ENCODE data around the gene PYGB.

Gene PYGB

DNA sequence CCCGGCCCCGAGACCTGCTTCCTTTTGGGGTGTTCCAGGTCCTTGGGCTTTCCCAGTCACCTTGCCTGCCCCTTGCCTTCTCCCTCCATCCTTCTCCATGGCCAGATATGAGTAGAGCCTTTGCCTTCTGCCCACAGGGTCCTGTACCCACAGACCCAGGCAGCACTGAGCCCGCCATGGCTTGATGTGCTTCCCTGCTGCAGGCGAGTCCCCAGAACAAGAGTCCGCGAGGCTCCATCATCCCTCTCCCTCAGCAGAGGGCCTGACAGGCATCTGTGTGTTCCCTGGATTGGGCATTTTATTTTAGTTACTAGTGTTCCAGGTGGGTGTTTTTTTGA lies 21.9 kb downstream of the PYGB start:
- Histone ChIP-seq H3K9ac (no peak overlapping the region), H3K27ac (no peak overlapping the region), H3K9me3 (replicated peaks in 1 of 11) (peaks cover 0 to 12% (median 4%) of the 10 kb centered on the region in 11 experiments; a peak in 6 of 22 replicates), H3K4me2 (no peak overlapping the region), H3K27me3 (no peaks in the 10 kb centered on the region), H3K4me1 (peaks cover 0 to 9% (median 5%) of the 10 kb centered on the region in 10 experiments; a peak in 12 of 20 replicates), H3K36me3 (peaks cover 60 to 79% (median 72%) of the 10 kb centered on the region in 11 experiments), H3K4me3 (no peak overlapping the region), H4K20me1 (peaks cover 4 to 57% (median 17%) of the 10 kb centered on the region in 11 experiments; a peak in 18 of 22 replicates)
- no peak for TF ChIP-seq Cebpa-rat (IDR thresholded peaks at IDR 0.05)

- Histone ChIP-seq H3K4me2 (no peak overlapping the region), H3K4me3 (no peak overlapping the region), H3K4me1 (peaks cover 0 to 9% (median 5%) of the 10 kb centered on the region in 10 experiments; a peak in 12 of 20 replicates), H3K27me3 (no peaks in the 10 kb centered on the region), H3K27ac (no peak overlapping the region), H4K20me1 (peaks cover 4 to 67% (median 27%) of the 10 kb centered on the region in 11 experiments; a peak in 18 of 22 replicates), H3K36me3 (peaks cover 69 to 84% (median 78%) of the 10 kb centered on the region in 11 experiments), H3K9me3 (replicated peaks in 1 of 11) (0 out of 22 replicates have a peak, but pooled peaks cover 0 to 1% (median 0%) of the 10 kb centered on the region in 11 experiments), H3K9ac (no peak overlapping the region)
- TF ChIP-seq Cebpa-rat (IDR thresholded peaks at IDR 0.05): no peak
Observed at GRCh38 chr20:25270829-25271251, 23.0 kb downstream of the PYGB start.

- peaks cover 4 to 75% (median 33%) of the 10 kb centered on the region in 11 experiments; a peak in 18 of 22 replicates for H4K20me1 ChIP-seq
- H3K27me3 ChIP-seq: no peaks in the 10 kb centered on the region
- peaks cover 0 to 7% (median 5%) of the 10 kb centered on the region in 10 experiments; a peak in 12 of 20 replicates for H3K4me1 ChIP-seq
- H3K9ac ChIP-seq: no peak overlapping the region; a peak in 1 of 22 replicates
- peaks cover 75 to 92% (median 81%) of the 10 kb centered on the region in 11 experiments for H3K36me3 ChIP-seq
- no peak overlapping the region for H3K4me2 ChIP-seq
- H3K9me3 ChIP-seq (replicated peaks in 1 of 11): no peaks in the 10 kb centered on the region
- H3K27ac ChIP-seq: no peak overlapping the region
- no peak overlapping the region for H3K4me3 ChIP-seq
- TF ChIP-seq Cebpa-rat (IDR thresholded peaks at IDR 0.05): no peak
Observed at GRCh38 chr20:25271486-25272222, 23.8 kb downstream of the PYGB start.

- H3K27ac ChIP-seq: no peak overlapping the region
- peaks cover 3 to 82% (median 41%) of the 10 kb centered on the region in 11 experiments; a peak in 19 of 22 replicates for H4K20me1 ChIP-seq
- no peaks in the 10 kb centered on the region for H3K9me3 ChIP-seq (replicated peaks in 1 of 11)
- H3K4me2 ChIP-seq: no peak overlapping the region
- H3K36me3 ChIP-seq: peaks cover 82 to 93% (median 88%) of the 10 kb centered on the region in 11 experiments
- H3K4me3 ChIP-seq: no peak overlapping the region
- H3K27me3 ChIP-seq: no peaks in the 10 kb centered on the region
- H3K9ac ChIP-seq: no peak overlapping the region
- TF ChIP-seq Cebpa-rat (IDR thresholded peaks at IDR 0.05): no peak
- H3K4me1 ChIP-seq: peaks cover 0 to 4% (median 3%) of the 10 kb centered on the region in 10 experiments; a peak in 11 of 20 replicates
Observed at GRCh38 chr20:25272223-25273000, 24.5 kb downstream of the PYGB start.

DNA sequence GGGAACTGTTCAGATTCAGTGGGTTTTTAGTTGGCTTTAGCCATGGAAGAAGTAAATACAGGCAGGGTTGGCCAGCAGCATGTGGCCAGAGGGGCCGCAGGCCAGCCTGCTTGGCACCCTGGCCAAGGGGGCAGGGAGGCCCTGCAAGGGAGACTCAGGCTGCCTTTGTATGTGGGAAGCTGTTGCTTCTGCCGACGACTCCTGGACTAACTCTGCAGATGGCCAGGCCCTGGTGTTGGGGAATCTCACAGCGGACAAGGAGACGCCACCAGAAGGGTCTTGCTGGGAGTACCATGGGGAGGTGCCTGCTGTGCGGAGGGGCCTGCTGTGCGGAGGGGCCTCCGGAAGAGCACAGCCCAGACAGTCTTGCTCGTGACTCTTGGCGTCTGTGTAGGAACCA lies 25.2 kb downstream of the PYGB start:
- TF ChIP-seq Cebpa-rat (IDR thresholded peaks at IDR 0.05): no peak
- H3K4me2 ChIP-seq: no peak overlapping the region
- peaks cover 0 to 84% (median 46%) of the 10 kb centered on the region in 11 experiments; a peak in 17 of 22 replicates for H4K20me1 ChIP-seq
- H3K27ac ChIP-seq: no peak overlapping the region
- no peaks in the 10 kb centered on the region for H3K4me1 ChIP-seq
- no peaks in the 10 kb centered on the region for H3K27me3 ChIP-seq
- H3K36me3 ChIP-seq: peaks cover 84 to 98% (median 92%) of the 10 kb centered on the region in 11 experiments
- no peak overlapping the region for H3K9ac ChIP-seq
- H3K4me3 ChIP-seq: no peak overlapping the region
- H3K9me3 ChIP-seq (replicated peaks in 1 of 11): no peaks in the 10 kb centered on the region

GRCh38 chr20:25273541-25274358 lies 25.9 kb downstream of the PYGB start:
- Histone ChIP-seq H3K27me3 (no peaks in the 10 kb centered on the region), H3K9me3 (replicated peaks in 1 of 11) (no peaks in the 10 kb centered on the region), H3K4me2 (no peak overlapping the region), H3K36me3 (peaks cover 90 to 100% (median 99%) of the 10 kb centered on the region in 11 experiments), H3K27ac (no peak overlapping the region), H3K4me1 (no peaks in the 10 kb centered on the region), H3K9ac (no peak overlapping the region), H3K4me3 (no peak overlapping the region), H4K20me1 (peaks cover 0 to 91% (median 51%) of the 10 kb centered on the region in 11 experiments; a peak in 16 of 22 replicates)
- TF ChIP-seq Cebpa-rat (IDR thresholded peaks at IDR 0.05): no peak

DNA sequence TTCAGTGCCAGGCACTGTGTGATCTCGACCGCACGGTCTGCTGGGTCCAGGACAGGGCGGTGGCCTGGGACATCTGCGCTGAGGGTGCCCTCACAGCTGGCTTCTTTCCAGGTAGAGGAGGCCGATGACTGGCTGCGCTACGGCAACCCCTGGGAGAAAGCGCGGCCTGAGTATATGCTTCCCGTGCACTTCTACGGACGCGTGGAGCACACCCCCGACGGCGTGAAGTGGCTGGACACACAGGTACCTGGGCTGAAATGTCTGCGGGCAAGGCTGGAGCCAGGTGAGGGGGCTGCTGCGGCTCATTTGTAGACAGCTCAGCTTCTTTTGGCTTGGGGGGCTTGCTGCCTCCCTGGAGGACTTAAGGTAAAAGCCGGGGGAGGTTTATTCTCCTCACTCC lies 26.6 kb downstream of the PYGB start:
- peaks cover 0 to 93% (median 52%) of the 10 kb centered on the region in 11 experiments; a peak in 18 of 22 replicates for H4K20me1 ChIP-seq
- TF ChIP-seq Cebpa-rat (IDR thresholded peaks at IDR 0.05): no peak
- H3K36me3 ChIP-seq: peaks cover 89 to 100% (median 98%) of the 10 kb centered on the region in 11 experiments
- no peak overlapping the region for H3K4me2 ChIP-seq
- H3K4me1 ChIP-seq: peaks cover 0 to 4% (median 1%) of the 10 kb centered on the region in 10 experiments; a peak in 11 of 20 replicates
- no peaks in the 10 kb centered on the region for H3K9me3 ChIP-seq (replicated peaks in 1 of 11)
- H3K27ac ChIP-seq: no peak overlapping the region
- no peaks in the 10 kb centered on the region for H3K27me3 ChIP-seq
- no peak overlapping the region for H3K9ac ChIP-seq
- H3K4me3 ChIP-seq: no peak overlapping the region

GRCh38 chr20:25274891-25275812 lies 27.3 kb downstream of the PYGB start:
- Histone ChIP-seq H3K4me3 (no peak overlapping the region), H4K20me1 (peaks cover 3 to 96% (median 58%) of the 10 kb centered on the region in 11 experiments; a peak in 19 of 22 replicates)

More at GRCh38 chr20:25274891-25275812, 27.3 kb downstream of the PYGB start:
- Histone ChIP-seq H3K9me3 (replicated peaks in 1 of 11) (no peaks in the 10 kb centered on the region), H3K27ac (no peak overlapping the region), H3K4me1 (peaks cover 5 to 11% (median 8%) of the 10 kb centered on the region in 10 experiments; a peak in 17 of 20 replicates), H3K9ac (no peak overlapping the region), H3K36me3 (peaks cover 88 to 100% (median 99%) of the 10 kb centered on the region in 11 experiments), H3K4me2 (no peak overlapping the region), H3K27me3 (no peaks in the 10 kb centered on the region)
- no peak for TF ChIP-seq Cebpa-rat (IDR thresholded peaks at IDR 0.05)
